Caki2 (cell line): ENCODE results near the gene RBFOX1. TPM values are rescaled to one million over a fixed set of nuclear protein-coding genes. Genes with fewer than 3 reads are reported as not detected.

ENCODE experiments used
- DNase-seq: peaks from one replicate; pipeline ENCODE4 v3.0.0-alpha.2; 2015; ENCODE audit warnings: low read depth
- in situ Hi-C: cut with HindIII; loops from 2 replicates; pipeline ENCODE4 v1.10.0; 2016; ENCODE audit warnings: low sequenced_read_pairs, low pct_unique_long_range_greater_than_20kb, mixed read lengths
- total RNA-seq: library from RNA; depleted of rRNA; stranded (reverse); fragments of >200 nt; shearing (Covaris generic); gene quantifications from 2 replicates; pipeline ENCODE4 v1.2.3, GENCODE V29; 2014; ENCODE audit warnings: low replicate concordance

The RBFOX1 gene
- total RNA-seq, 1 experiment from 2014 or later, result 0.24 TPM

DNA sequence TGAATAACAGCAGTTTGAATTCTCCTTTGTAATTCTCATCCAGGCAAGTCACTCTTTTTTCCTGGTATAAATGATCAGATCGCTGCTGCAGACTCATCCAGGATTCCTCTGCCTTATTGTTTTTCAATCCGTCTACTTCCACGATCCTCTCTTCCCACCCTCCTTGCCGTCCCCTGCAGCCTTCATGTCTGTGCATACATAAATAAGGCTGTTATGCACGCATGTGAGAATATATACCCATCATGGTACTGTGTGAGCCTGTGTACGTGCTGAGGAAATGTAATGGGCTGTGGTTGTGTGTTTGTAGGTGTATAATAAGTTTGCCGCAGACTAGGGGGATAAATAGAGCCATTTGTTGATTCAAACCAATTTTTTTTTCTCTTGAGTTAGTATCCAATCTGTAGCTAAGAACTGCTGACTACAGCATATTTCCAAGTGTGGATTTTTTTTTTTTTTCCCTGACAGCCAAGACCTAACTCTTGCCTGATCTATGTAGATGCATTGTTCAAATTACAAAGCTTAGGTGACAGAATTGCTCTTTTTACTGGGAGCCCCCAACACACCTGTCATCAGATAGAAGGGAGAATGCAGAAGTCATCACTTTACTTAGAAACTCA is 62.2 kb downstream of the RBFOX1 start:
- DNase-seq, result no peak
- in situ Hi-C loops, result no loop called here

DNA sequence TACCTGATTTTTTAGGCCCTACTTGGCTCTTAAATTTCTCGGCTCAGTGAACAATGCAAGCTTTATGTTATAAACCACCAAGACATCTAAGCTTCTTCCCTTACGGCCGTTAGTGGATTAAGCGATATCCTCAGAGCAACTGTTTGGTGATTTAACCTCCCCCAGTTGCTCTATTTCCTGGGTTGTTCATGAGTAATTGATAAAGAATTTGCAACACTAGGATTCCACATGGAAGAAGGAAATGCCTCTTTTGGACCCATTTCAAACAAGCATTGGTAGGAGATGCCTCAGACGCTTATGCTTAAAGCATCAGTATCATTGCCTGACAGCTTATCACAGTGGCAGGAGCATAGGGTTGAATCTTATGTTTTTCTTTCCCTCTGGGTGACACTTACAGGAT is 65.3 kb downstream of the RBFOX1 start:
- in situ Hi-C loops, result no loop called here
- peak; percentile 69 for DNase-seq

DNA sequence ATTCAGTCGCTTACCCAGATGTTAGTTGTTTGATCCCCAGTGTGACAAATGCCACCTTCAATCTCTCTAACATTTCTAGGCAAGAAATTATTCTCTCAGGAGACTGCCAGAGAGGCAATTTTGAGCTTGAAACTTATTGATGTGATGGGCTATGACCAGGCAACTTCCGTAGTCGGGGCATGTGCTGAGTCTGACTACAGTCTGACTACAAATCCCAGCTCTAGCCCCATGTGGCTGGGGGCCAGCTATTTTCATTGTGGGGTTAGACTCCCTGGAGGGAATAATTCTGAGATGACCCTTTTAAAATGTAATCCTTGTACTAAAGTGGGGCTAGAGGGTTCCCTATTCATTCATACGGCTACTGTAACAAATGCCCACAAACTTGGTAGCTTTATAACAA is 65.9 kb downstream of the RBFOX1 start:
- in situ Hi-C loops, result no loop called here
- DNase-seq, result no peak

DNA sequence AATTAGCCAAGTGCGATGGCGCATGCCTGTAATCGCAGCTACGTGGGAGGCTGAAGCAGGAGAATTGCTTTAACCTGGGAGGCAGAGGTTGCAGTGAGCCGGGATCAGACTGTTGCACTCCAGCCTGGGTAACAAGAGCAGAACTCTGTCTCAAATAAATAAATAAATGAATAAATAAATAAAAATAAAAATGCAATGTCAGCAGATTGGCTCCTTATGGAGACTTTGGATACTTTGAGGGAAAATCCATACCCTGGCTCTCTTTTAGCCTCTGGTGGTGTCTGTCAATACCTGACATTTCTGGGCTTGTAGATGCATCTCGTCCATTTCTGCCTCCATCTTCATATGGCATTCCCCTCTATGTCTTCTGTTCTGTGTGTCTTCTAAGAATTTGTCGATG is 66.7 kb downstream of the RBFOX1 start:
- DNase-seq, result no peak
- in situ Hi-C loops, result no loop called here

DNA sequence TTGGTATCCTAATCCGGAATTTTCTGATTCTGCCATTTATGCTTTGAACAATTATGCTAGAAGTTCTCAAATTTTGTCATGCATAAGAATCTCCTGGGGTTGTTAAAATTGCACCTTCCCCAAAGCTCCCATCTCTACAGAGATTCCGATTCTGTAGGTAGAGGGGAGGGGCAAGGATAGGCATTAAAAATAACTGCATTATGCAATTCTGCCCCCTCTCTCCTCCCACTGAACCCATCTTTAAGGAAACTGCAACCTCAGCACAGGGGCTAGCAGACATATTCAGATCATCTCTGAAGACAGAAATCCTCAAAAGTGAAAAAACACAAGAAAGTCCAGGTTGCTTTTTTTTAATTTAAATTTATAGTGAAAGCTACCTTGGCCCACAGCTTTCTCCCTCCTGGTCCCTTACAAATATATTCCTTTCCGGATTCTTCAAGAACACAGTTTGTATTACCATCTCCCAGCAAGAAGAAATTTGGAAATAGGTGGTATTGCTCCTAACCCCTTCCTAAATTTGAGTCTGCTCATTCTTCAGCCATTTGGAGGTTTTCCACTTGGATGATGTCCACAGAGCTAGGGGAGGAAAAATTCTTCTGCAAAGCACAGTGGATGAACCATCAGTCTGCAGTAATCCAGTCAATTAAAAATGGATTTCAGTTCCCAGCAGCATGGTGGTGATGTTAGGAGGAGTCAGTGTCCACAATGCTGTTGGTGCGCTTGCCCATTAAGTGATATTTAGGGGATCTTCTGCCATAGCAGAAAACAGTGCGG is 67.7 kb downstream of the RBFOX1 start:
- in situ Hi-C loops, result no loop called here

DNA sequence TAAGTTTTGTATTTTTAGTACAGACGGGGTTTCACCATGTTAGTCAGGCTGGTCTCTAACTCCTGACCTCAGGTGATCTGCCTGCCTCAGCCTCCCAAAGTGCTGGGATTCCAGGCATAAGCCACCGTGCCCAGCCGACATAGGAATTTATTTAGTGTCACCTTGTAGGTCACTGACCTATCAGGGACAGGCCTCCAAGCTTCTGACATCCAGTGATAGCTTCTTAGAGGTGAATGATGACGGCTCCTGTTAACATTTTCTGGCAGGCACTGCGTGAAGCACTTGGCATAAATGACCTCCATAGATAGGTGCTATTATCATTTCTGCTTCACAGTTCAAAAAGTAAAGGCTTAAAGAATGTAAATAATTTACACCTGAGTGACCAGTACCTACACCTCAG is 71.6 kb downstream of the RBFOX1 start:
- no peak for DNase-seq
- in situ Hi-C loops, result no loop called here

More for the DNA sequence above, 67.7 kb downstream of the RBFOX1 start:
- no peak for DNase-seq

DNA sequence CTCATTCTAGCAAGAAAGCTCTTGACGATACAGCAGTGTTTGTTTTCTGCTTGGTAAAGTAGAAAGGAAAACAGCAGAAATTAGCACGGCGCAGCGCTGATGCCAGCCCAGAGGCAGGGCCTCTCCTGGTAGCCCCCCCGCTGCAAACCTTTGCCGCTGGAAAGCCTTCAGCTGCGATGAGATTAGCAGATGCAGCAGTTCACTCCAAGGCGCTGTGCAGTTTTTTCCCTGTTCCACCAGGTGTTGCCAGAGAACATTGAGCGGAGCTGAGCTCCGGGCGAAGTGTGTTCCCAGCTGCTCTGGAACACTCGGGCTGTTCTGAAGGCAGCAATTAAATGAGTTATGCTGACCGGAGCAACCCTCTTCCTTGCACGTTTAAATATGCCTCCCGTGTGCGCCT is 72.5 kb downstream of the RBFOX1 start:
- in situ Hi-C loops, result no loop called here
- DNase-seq, result no peak

DNA sequence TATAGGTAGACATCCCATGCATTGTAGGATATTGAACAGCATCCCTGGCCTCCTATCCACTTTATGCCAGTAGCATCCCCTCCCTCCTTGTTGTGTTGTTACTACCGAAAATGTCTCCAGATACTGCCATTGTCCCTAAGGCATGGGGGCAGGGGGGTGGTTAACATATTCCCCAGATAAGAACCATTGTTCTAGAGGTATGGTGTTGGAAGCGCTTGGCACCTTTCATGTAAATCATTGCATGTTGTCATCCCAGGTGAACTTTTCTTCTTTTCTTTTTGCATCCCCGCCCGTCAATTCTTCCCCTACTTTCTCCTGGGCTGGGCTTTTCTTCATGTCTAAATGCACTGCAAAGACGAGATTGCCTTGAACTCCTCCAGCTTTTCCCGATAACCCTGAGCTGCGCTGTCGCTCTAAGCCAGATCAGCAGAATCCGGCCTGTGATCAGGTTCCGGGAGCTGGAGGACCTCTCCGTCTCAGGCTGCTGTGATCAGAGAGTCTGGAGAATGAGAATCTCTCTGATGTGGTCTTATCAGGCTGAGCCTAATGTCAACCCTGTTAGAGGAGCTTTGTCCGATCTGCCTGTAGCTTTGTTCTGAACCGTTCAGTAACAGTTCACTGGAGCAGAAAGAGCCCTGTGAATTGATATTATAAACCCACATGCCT is 76.2 kb downstream of the RBFOX1 start:
- in situ Hi-C loops, result no loop called here
- DNase-seq, result peak; percentile 8

DNA sequence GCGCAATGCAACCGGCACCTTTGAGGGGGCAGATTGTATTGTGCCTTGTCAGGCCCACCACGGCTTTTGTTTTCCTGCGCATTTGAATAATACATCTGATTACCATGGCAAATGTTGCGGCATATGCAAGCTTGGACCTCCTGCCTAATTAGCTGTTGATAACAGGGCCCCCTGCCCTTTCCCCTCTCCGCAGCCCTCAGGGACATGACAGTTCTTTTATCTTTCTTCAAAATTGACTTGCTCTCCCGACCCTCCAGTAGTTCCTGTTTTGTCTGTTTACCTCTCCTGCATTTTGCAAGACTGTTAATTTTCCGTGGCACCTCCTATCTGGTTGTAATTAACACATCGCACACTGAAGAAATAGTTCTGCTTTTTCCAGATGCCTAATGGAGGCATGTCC is 86.8 kb downstream of the RBFOX1 start:
- in situ Hi-C loops, result no loop called here
- no peak for DNase-seq

DNA sequence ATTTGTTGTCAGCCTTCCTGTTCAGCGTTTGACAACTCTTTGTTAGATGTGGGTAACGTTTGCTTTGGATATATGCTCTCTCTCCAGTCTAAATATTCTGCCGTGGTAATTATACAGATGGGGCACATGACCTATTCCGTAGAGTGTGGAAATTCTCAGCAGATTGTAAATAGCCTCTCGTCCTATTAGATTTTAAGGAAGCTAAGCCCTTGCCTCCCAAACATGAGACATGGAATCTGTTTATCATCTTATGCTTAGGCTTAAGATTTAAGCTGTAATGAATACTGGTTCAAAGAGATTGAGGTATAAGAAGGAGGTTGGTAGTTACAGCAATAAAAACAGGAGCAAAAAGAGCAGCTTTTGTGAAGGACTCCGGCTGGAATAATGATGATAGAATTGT is 87.4 kb downstream of the RBFOX1 start:
- no peak for DNase-seq
- in situ Hi-C loops, result no loop called here

DNA sequence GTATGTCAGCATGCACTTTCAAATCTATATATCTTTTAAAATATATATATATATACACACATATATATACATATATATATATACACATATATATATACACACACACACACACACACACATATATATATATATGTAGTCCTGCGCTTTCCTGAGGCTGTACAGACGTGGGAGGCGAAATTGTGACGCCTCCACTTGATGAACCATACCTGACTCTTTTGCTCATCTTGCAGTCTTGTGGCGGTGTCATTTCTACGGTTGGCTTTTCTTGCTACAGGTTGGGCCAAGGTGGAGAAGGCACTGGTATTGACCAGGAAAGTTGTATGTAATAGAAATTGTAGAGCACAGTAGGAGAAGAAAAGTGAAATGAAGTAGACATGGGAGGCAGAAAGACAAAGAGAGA is 88.2 kb downstream of the RBFOX1 start:
- DNase-seq, result no peak
- in situ Hi-C loops, result no loop called here

DNA sequence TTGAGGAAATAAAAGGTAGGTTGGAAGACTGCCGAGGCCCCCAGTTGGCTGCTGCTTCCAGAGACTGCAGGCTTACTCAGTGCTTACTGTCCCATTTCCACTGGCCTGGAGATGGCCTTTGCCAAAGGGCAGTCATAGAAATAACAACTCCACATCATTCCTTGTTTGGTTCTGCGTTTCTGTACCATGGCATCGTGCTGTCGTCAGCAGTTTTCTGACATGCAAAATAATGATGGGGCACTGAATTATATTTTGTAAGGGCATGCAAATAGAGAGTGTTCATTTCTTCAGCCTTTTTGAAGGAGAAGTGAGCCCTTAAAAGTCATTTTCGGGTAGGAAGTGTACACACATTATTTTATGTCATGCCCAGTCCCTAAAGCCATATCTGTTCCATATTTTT is 88.9 kb downstream of the RBFOX1 start:
- DNase-seq, result no peak
- in situ Hi-C loops, result no loop called here

DNA sequence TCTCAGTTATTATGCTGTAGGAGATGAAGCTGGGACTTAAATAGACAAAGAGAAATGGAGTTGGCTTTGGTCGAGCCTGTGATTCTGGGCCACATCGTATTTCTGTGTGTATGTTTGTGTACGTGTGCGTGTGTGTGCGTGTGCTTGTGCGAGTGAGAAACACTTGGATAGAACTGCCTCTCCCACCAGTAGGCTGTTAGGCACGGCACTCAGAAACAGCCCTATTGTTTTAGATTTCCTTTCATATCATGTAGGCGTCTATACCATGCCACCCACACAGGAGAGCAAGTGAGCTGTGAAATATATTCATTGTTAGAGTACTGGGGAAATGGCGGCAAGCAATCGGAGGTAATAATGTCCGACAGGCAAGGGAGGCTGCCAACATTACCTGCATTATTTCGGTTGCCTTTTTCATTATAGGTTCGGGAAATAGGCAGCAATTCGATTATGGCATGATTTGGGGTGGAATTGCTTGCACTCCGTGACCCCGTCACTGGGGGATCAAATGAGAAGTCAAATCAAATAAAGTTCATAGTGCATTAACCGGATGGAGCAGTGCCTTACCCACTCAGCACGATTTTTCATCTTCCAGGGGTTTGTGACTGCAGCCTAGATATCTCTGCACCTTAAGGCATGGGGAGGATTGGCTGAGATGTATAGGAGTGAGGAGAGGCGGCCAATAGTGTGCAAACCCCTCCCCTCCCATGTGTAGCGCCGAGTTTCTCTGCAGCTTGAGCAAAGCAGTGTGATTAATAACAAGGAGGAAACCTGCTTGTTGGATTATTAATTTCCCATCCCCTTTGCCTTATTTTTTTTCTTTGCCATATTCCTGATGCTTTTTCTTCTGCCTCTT is 89.6 kb downstream of the RBFOX1 start:
- in situ Hi-C loops, result no loop called here
- DNase-seq, result no peak

DNA sequence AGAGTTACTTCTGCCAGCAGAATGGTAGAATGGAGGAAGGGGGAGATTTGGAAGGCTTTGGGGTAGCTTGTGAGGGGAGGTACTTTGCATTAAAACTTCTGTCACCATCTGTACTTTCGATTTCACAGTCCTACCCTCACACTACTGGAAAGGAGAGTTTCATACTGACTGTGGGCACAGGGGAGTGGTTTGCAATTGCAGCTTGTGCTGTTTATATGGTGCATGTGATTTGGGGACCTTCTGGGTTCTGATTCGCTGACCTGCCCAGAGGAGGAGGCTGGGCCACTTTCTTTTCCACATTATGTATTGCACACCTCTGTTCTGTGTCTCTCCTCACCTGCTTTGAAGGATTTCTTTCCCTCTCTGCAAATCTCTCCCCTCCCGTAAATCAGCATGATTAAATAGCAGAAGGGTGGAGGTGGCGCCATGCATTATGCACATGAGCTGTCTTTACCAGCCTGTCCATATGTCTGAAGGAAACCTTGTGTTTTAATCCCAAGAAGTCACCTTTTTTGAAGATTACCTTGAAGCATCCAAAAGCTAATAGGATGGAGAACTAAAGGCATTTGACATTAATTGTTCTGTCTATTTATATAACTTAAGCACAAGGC is 90.9 kb downstream of the RBFOX1 start:
- in situ Hi-C loops, result no loop called here
- DNase-seq, result no peak

DNA sequence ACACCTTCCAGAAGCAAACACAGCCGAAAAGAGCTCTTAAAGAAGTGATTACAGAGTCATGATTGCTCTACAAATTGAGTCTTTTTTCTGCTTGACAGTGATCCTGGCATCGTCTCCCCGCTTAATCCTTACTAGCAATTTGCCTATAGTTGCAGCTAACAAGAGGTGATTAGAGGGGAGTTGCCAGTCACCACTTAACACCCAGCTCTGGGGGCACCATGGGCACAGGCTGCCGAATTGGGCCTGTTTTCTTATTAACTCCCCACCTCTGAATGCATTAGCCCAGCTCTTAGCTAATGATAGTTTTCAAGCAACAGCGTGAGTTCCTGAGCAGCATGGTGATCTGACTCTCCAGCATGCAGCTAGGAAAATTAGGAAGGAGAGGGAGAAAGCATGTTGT is 93.5 kb downstream of the RBFOX1 start:
- no peak for DNase-seq
- in situ Hi-C loops, result no loop called here

DNA sequence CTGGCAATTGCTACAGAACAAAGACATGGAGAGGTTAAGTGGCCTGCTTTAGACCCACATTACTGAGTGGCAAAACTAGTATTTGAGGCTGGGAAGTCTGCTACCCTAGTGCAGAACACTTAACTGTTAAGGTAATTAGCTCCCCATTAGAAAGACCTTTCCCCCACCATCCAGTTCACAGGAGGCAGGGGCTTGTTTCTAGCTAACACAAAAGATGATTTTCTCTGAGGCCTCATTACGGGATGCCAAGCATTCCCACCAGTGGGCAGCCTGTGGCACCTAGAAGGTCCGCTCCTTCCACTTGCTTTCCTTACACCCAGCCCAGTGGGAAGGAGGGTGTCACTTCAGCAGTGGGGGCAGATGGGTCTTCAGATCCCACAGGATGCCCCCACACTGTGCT is 99.1 kb downstream of the RBFOX1 start:
- no peak for DNase-seq
- in situ Hi-C loops, result no loop called here

DNA sequence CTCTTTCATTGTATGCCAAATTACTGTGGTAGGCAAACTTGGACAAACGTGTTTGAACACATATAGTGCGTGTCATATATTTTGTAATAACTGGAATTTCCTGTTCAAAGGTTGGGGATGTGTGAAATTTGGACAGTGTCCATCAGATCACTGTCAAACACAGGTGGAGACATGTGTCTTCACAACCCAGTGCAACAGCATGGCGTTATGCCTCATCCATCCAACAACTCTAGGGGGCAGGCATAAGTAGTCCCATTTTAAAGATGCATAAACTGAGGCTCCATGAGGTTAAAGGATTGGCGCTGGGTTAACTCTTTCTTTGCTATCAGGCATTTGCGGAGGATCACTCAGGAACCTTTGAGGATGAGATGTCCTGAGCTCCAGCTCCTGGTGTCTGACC is 103.7 kb downstream of the RBFOX1 start:
- no peak for DNase-seq
- in situ Hi-C loops, result no loop called here

DNA sequence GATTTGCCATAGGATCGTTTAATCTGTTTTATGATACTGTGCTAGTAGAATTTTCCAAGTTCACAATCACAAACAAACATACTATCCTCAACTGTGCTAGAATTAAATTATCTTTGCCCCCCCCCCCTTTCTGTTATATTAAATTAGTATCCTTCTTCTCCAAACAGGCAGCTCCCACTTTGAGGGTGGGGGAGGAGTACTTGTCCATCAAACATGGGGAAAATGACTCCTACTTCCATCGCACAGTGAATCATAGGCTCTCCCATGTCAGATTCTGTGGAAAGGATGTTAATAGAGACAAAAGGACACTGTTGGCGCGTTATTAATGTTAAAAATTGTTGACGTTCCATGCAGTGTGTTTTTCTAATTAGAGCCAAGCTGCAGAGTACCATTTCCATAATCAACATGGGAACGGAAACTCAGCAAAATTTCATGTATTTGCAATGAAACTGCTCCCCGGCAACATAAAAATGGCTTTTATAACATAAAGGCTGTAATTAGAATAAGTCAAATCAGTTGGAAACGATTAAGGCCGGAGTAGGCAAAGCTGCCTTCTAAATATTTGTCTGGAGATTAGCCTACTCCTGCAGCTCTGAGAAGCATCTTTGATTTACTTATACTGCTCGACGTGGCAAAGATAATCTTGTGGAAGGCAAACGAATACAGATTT is 104.6 kb downstream of the RBFOX1 start:
- DNase-seq, result no peak
- in situ Hi-C loops, result no loop called here
